Memory B cell (primary cell): Measurements from ENCODE around the gene PPP1R9A.
A peak's percentile ranks its signal among the peaks of the same experiment; 100 is the strongest.

Source experiments
- ATAC-seq: fragments of 150-1000 bp; cut with Tn5 transposase; 2 replicates; pipeline ENCODE4 v1.10.0; 2021; ENCODE audit warnings: low read depth, mild to moderate bottlenecking, moderate library complexity
- DNase-seq, 2 donors: peaks; one replicate each; pipeline ENCODE4 v3.0.0; 2022; ENCODE audit warnings: low spot score in 2 of 2
- H3K27ac Mint-ChIP-seq: one replicate; pipeline ENCODE4 v1.8.0; 2022; ENCODE audit warnings: mild to moderate bottlenecking, moderate library complexity, mixed read lengths
- H3K27me3 Mint-ChIP-seq: one replicate; pipeline ENCODE4 v1.8.0; 2022; ENCODE audit warnings: mixed read lengths
- H3K36me3 Mint-ChIP-seq: one replicate; pipeline ENCODE4 v1.8.0; 2022; ENCODE audit warnings: mild to moderate bottlenecking, mixed read lengths
- H3K4me1 Mint-ChIP-seq: one replicate; pipeline ENCODE4 v1.8.0; 2022; ENCODE audit warnings: mixed read lengths
- H3K4me3 Mint-ChIP-seq: one replicate; pipeline ENCODE4 v1.8.0; 2022; ENCODE audit warnings: mild to moderate bottlenecking, moderate library complexity, mixed read lengths
- H3K9me3 Mint-ChIP-seq: one replicate; pipeline ENCODE4 v1.8.0; 2022; ENCODE audit warnings: mixed read lengths

PPP1R9A gene

DNA sequence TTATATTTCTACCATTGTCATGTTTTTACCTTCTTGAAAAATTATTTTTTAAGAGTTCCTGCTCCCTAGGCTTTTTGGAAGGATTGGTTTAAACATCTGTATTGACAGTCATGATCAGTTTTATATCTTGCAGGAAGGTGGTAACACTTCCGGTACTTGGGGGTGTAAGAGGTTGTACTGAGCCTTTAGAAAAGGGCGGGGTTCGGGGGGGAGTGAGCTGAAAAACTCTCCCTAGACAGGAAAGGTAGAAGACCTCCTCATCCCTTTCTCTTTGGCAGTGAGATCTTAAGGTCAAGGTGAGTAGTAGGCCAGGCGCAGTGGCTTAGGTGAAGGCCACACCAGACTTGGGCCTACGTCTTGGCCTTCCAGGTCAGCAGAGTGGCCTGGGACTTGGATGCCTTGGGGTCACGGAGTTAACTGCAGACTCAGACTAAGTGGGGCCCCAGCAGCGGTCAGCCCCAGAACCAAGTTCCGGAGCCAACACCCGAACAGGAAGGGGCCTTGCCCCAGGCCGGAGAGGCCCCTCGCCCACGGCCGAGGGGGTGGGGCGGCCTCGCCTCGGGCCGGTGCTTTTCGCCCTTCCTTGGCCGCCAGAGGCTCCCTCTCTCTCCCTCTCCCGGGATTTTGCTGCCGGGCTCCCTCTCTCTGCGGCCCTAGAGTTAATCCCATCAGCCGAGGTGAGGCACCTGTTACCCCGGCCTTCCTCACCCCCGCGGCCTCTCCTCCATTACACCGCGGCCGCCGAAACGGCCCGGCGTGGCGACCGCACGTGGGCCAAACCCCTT, at the start of gene PPP1R9A:
Gene PPP1R9A (plus strand): TSS at position 569 of the 785 bp plus-strand sequence. CDS start 2,520 bp downstream, outside the sequence.
- no peaks in the 10 kb centered on the region for H3K9me3 Mint-ChIP-seq
- peak within 1 kb of the TSS; percentile 72 for H3K4me3 Mint-ChIP-seq
- no peak within 1 kb of the TSS for H3K27ac Mint-ChIP-seq
- no peak for DNase-seq
- peaks cover 14% of the 10 kb centered on the region for H3K27me3 Mint-ChIP-seq
- peaks cover 7% of the 10 kb centered on the region for H3K4me1 Mint-ChIP-seq
- ATAC-seq: peak; percentile 11
- H3K36me3 Mint-ChIP-seq: no peaks in the 10 kb centered on the region

GRCh38 chr7:94871132-94871531, 36.3 kb upstream of the PPP1R9A start:
- Mint-ChIP-seq H3K36me3 (no peaks in the 10 kb centered on the region), H3K27me3 (peaks cover 2% of the 10 kb centered on the region), H3K4me3 (no peak overlapping the region), H3K4me1 (no peaks in the 10 kb centered on the region), H3K9me3 (peaks cover 1% of the 10 kb centered on the region), H3K27ac (no peak overlapping the region)
- no peak for DNase-seq
- no peak for ATAC-seq

GRCh38 chr7:94873239-94873638, 34.2 kb upstream of the PPP1R9A start:
- peaks cover 4% of the 10 kb centered on the region for H3K27me3 Mint-ChIP-seq
- no peak for ATAC-seq
- H3K4me1 Mint-ChIP-seq: no peaks in the 10 kb centered on the region
- DNase-seq: no peak
- no peak overlapping the region for H3K27ac Mint-ChIP-seq
- peaks cover 5% of the 10 kb centered on the region for H3K9me3 Mint-ChIP-seq
- no peak overlapping the region for H3K4me3 Mint-ChIP-seq
- H3K36me3 Mint-ChIP-seq: no peaks in the 10 kb centered on the region

DNA sequence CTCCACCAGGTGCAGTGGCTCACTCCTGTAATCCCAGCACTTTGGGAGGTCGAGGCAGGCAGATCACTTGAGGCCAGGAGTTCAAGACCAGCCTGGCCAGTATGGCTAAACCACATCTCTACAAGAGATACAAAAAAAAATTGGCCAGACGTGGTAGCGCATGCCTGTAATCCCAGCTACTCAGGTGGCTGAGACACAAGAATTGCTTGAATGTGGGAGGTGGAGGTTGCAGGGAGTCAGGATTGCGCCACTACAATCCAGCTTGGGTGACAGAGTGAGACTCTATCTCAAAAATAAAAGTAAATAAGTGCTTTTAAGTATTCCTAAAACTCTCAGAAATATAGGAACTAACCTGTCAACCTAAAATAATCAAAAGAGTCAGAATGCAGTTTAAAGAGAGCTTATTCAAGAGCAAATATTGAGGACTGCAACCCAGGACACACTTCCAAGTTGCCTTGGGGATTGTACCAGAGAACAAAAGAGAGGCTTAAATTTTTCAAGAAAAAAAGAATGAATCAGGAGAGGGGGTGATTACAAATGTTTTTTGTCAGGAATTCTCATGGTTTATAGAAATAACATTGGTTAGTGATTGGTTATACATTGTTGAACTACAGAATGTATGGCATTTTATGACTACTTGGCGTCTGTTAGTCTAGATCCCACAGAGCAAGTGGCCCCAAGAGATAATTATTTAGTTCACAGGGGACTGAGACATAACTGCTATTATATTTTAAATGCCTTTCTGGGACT, 33.2 kb upstream of the PPP1R9A start:
- no peak for ATAC-seq
- no peak for DNase-seq
- H3K27me3 Mint-ChIP-seq: peaks cover 10% of the 10 kb centered on the region
- peaks cover 5% of the 10 kb centered on the region for H3K36me3 Mint-ChIP-seq
- H3K9me3 Mint-ChIP-seq: peaks cover 10% of the 10 kb centered on the region
- no peak overlapping the region for H3K4me3 Mint-ChIP-seq
- no peaks in the 10 kb centered on the region for H3K4me1 Mint-ChIP-seq
- H3K27ac Mint-ChIP-seq: no peak overlapping the region

GRCh38 chr7:94875201-94875600, 32.2 kb upstream of the PPP1R9A start:
- ATAC-seq (no peak), DNase-seq (no peak)
- H3K36me3 Mint-ChIP-seq: peaks cover 5% of the 10 kb centered on the region
- H3K9me3 Mint-ChIP-seq: peaks cover 10% of the 10 kb centered on the region
- no peak overlapping the region for H3K4me3 Mint-ChIP-seq
- no peak overlapping the region for H3K27ac Mint-ChIP-seq
- H3K27me3 Mint-ChIP-seq: peaks cover 10% of the 10 kb centered on the region
- no peaks in the 10 kb centered on the region for H3K4me1 Mint-ChIP-seq

DNA sequence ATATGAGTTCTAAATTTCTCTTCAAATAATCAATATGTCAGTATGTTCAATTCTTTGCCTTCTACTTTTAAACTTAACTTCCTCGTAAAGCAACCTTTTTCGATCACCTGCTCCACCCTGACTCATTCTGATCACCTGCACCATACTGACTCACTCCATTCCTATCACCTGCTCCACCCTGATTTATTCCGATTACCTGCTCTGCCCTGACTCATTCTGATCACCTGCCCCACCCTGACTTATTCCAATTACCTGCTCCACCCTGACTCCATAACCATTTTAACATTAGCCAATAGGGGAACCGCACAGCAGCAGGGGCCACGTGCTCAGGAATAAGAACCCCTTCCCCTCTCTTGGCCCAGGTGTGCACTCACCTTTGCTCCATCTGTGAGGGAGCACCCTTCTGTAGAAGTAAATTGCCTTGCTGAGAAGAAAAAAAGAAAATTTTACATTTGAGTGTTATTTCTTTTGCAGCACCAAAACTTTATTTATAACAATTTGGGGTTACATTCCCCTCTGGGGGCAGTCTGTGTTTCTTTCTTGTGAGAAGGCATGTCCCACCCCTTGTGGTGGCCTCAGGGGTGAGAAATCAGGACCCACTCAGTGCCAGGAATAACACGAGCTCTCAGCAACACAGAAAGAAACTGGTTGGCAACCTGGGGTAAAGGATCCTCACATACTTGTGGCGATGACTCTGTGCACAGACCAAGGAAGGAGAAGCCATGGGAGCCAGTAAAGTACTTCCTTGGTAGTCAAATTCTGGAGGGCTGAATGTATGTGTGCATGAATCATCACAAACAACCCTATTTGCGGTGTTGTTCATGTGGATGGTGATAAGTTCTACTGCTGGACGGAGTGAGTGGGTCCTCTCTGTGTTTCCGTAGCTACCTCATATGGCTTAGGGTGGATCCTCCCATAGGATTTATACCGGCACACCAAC, 29.4 kb upstream of the PPP1R9A start:
- Mint-ChIP-seq H3K4me1 (no peaks in the 10 kb centered on the region), H3K27me3 (peaks cover 8% of the 10 kb centered on the region), H3K9me3 (peaks cover 9% of the 10 kb centered on the region), H3K36me3 (peaks cover 5% of the 10 kb centered on the region), H3K27ac (no peak overlapping the region), H3K4me3 (no peak overlapping the region)
- DNase-seq: no peak
- no peak for ATAC-seq

- Mint-ChIP-seq H3K27ac (no peak overlapping the region), H3K4me1 (no peaks in the 10 kb centered on the region), H3K27me3 (peaks cover 14% of the 10 kb centered on the region), H3K4me3 (no peak overlapping the region), H3K9me3 (peaks cover 8% of the 10 kb centered on the region), H3K36me3 (peaks cover 5% of the 10 kb centered on the region)
- DNase-seq: no peak
- no peak for ATAC-seq
These were observed 24.5 kb upstream of the PPP1R9A start for GRCh38 chr7:94882891-94883290.

GRCh38 chr7:94883616-94884015, 23.8 kb upstream of the PPP1R9A start:
- no peak for ATAC-seq
- Mint-ChIP-seq H3K4me1 (no peaks in the 10 kb centered on the region), H3K36me3 (peaks cover 3% of the 10 kb centered on the region), H3K9me3 (peaks cover 5% of the 10 kb centered on the region), H3K27me3 (peaks cover 10% of the 10 kb centered on the region), H3K4me3 (no peak overlapping the region), H3K27ac (no peak overlapping the region)
- DNase-seq: no peak

DNA sequence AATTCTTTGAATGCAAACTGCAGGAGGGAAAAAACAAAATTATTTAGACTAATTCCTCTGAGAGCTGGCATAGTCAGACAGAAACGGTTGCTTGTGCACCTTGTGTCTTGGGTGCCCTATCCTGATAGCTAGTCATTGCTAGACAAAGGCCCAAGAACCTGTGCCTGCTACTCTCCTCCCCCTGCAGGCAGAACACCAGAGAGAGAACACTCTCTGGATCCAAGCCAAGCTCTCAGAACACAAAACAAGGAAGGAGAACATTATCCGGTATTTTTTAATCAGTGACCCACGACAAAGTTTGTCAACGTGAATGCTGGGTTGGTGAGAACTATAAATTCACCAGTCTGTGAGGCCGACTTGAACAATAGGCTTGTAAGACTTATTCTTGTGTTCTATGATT, 18.8 kb upstream of the PPP1R9A start:
- Mint-ChIP-seq H3K4me3 (no peak overlapping the region), H3K27ac (no peak overlapping the region), H3K4me1 (no peaks in the 10 kb centered on the region), H3K36me3 (no peaks in the 10 kb centered on the region), H3K27me3 (peaks cover 9% of the 10 kb centered on the region), H3K9me3 (peaks cover 2% of the 10 kb centered on the region)
- no peak for DNase-seq
- ATAC-seq: peak; percentile 17

- Mint-ChIP-seq H3K4me3 (no peak overlapping the region), H3K9me3 (peaks cover 2% of the 10 kb centered on the region), H3K4me1 (no peaks in the 10 kb centered on the region), H3K27me3 (peaks cover 9% of the 10 kb centered on the region), H3K27ac (no peak overlapping the region), H3K36me3 (no peaks in the 10 kb centered on the region)
- ATAC-seq: no peak
- no peak for DNase-seq
These were observed 18.3 kb upstream of the PPP1R9A start for GRCh38 chr7:94888995-94889523.

GRCh38 chr7:94890216-94890615, 17.2 kb upstream of the PPP1R9A start:
- peaks cover 9% of the 10 kb centered on the region for H3K27me3 Mint-ChIP-seq
- H3K4me3 Mint-ChIP-seq: no peak overlapping the region
- H3K4me1 Mint-ChIP-seq: no peaks in the 10 kb centered on the region
- H3K9me3 Mint-ChIP-seq: peaks cover 2% of the 10 kb centered on the region
- DNase-seq (no peak), ATAC-seq (no peak)
- no peaks in the 10 kb centered on the region for H3K36me3 Mint-ChIP-seq
- H3K27ac Mint-ChIP-seq: no peak overlapping the region

DNA sequence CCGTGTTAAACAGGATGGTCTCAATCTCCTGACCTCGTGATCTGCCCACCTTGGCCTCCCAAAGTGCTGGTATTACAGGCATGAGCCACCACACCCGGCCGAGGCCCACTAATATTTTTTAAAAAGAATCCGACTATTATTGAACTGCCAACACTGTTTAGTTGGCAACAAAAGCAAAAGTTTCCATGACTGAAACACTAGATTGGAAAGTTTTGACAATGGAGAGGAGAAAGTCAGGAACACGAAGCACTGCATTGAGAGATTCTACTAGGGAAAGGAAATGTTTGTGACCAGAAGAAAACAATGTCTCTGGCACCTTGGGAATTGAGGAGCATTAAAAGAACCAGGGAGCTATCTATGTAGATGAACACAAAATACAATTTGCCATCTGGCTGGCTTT, 13.7 kb upstream of the PPP1R9A start:
- Mint-ChIP-seq H3K27me3 (peaks cover 1% of the 10 kb centered on the region), H3K9me3 (no peaks in the 10 kb centered on the region), H3K36me3 (no peaks in the 10 kb centered on the region), H3K4me1 (no peaks in the 10 kb centered on the region), H3K4me3 (no peak overlapping the region), H3K27ac (no peak overlapping the region)
- ATAC-seq (no peak), DNase-seq (no peak)

DNA sequence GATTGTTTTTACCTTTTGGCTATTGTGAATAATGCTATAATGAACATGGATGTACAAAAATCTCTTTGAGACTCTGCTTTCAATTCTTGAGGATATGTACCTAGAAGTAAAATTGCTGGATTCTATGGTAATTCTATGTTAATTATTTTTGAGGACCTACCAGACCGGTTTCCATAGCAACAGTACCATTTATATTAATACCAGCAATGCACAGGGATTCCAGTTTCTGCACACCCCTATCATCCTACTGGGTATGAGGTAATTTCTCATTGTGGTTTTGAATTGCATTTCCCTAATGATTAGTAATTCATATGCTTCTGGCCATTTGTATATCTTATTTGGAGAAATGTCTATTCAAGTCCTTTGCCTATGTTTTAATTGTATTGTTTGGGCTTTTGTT, 9.9 kb upstream of the PPP1R9A start:
- no peak overlapping the region for H3K4me3 Mint-ChIP-seq
- no peak for DNase-seq
- ATAC-seq: no peak
- no peaks in the 10 kb centered on the region for H3K36me3 Mint-ChIP-seq
- no peak overlapping the region for H3K27ac Mint-ChIP-seq
- H3K27me3 Mint-ChIP-seq: no peaks in the 10 kb centered on the region
- H3K9me3 Mint-ChIP-seq: no peaks in the 10 kb centered on the region
- no peaks in the 10 kb centered on the region for H3K4me1 Mint-ChIP-seq
